K562 (cell line): ENCODE measurements around the gene PTGR1. TPM values are rescaled to one million over a fixed set of nuclear protein-coding genes. Genes with fewer than 3 reads are reported as not detected.

Source experiments
- ATAC-seq: fragments of 200-7000 bp; cut with Tn5 transposase; 3 replicates; pipeline ENCODE4 v1.9.1; 2020; ENCODE audit warnings: moderate library complexity
- BruUV-seq: library from RNA; stranded (reverse); fragments of 400-500 nt; replicated peaks from 2 replicates; lab custom pipeline; 2021; lab: Mats Ljungman, UMichigan
- CTCF ChIA-PET: fragments of 300-600 bp; formaldehyde crosslinking; extraction: SDS; loops from one replicate; lab custom pipeline; 2021; ENCODE audit warnings: low intra/inter-chr PET ratio; lab: Yijun Ruan, JAX
- POLR2A ChIA-PET: fragments of 300-600, 350-650 bp; sonication (Branson Sonifier 250); formaldehyde crosslinking; extraction: SDS; loops from one replicate; lab custom pipeline; 2021; ENCODE audit warnings: antibody characterized with exemption, inconsistent platforms; lab: Yijun Ruan, JAX
- DNase-seq, 4 experiments: peaks; one replicate each; pipeline versions ENCODE4 v3.0.0 to v3.0.0-alpha.2; 2011 to 2018; ENCODE audit warnings: low spot score in 3 of 4, mixed read lengths in 3 of 4; ENCODE audit errors: extremely low read depth in 1 of 4
- FAIRE-seq: peaks from 2 replicates; lab custom pipeline; 2011; peaks lifted over from hg19 to GRCh38; lab: Jason Lieb, UNC
- H2AFZ ChIP-seq: 2 replicates; pipeline ENCODE4 v1.6.0; 2011; ENCODE audit warnings: low read depth, low read length, control low read depth, inconsistent platforms
- H3K27ac ChIP-seq: fragments of 200-600 bp; 3 replicates; pipeline ENCODE4 v1.8.0; 2011; ENCODE audit warnings: low read depth, mild to moderate bottlenecking, control low read depth, inconsistent platforms, low read length, moderate library complexity, mixed read lengths; ENCODE audit errors: extremely low read depth
- H3K27me3 ChIP-seq, 2 experiments: fragments of 300-600 bp in 1 of 2; 2 replicates in 1 of 2; 3 replicates in 1 of 2; pipeline versions ENCODE4 v1.6.0 to v1.8.0; 2011; ENCODE audit warnings: inconsistent platforms in 2 of 2, low read length in 2 of 2, mild to moderate bottlenecking in 1 of 2, mixed read lengths in 1 of 2, moderate library complexity in 1 of 2; ENCODE audit not compliant: control insufficient read depth in 2 of 2, insufficient read depth in 2 of 2
- H3K36me3 ChIP-seq: fragments of 300-600 bp; 3 replicates; pipeline ENCODE4 v1.8.0; 2011; ENCODE audit warnings: mild to moderate bottlenecking, low read length, inconsistent platforms; ENCODE audit not compliant: control insufficient read depth, insufficient read depth
- H3K4me1 ChIP-seq, 2 experiments: fragments of 200-600 bp in 1 of 2; replicated peaks in 1 of 2; 2 replicates in 1 of 2; 3 replicates in 1 of 2; pipeline versions ENCODE4 v1.5.1 to v1.8.0; 2011; ENCODE audit warnings: inconsistent platforms in 2 of 2, low read length in 2 of 2, mild to moderate bottlenecking in 1 of 2, mixed read lengths in 1 of 2, moderate library complexity in 1 of 2; ENCODE audit not compliant: control insufficient read depth in 2 of 2, insufficient read depth in 2 of 2
- H3K4me2 ChIP-seq: 2 replicates; pipeline ENCODE4 v1.6.1; 2011; ENCODE audit warnings: low read length, control low read depth, inconsistent platforms, mixed read lengths; ENCODE audit not compliant: insufficient read depth
- H3K4me3 ChIP-seq: fragments of 200-600 bp; sonication (generic), shearing (Covaris generic); 2 replicates; pipeline ENCODE4 v1.5.1; 2016; ENCODE audit warnings: control low read depth, inconsistent platforms
- H3K79me2 ChIP-seq: fragments of 200-600 bp; 3 replicates; pipeline ENCODE4 v1.8.0; 2011; ENCODE audit warnings: low read length, inconsistent platforms; ENCODE audit not compliant: control insufficient read depth, insufficient read depth
- H3K9ac ChIP-seq, 2 experiments: 2 replicates each; pipeline versions ENCODE4 v1.6.0 to v1.6.1; 2011; ENCODE audit warnings: low read depth in 2 of 2, low read length in 2 of 2, control low read depth in 1 of 2, inconsistent platforms in 1 of 2, mild to moderate bottlenecking in 1 of 2, mixed read lengths in 1 of 2; ENCODE audit not compliant: insufficient read depth in 1 of 2
- H3K9me1 ChIP-seq: one replicate; pipeline ENCODE4 v1.6.0; 2011; ENCODE audit warnings: inconsistent platforms, mild to moderate bottlenecking, low read length, moderate library complexity; ENCODE audit not compliant: control insufficient read depth, insufficient read depth
- H3K9me3 ChIP-seq: replicated peaks from 2 replicates; pipeline ENCODE4 v1.5.1; 2011; ENCODE audit warnings: low read depth, low read length, inconsistent platforms; ENCODE audit not compliant: control insufficient read depth, insufficient read depth
- H4K20me1 ChIP-seq: replicated peaks from 2 replicates; pipeline ENCODE4 v1.6.1; 2011; ENCODE audit warnings: low read length, inconsistent platforms, mixed read lengths; ENCODE audit not compliant: control insufficient read depth, insufficient read depth
- FOXK1 ChIP-seq: sonication (generic); formaldehyde crosslinking; IDR thresholded peaks from 2 replicates; pipeline ENCODE4 v1.8.0; 2022; ENCODE audit warnings: missing genetic modification reagents, mild to moderate bottlenecking, borderline replicate concordance
- HDGF ChIP-seq: fragments of 450-650 bp; IDR thresholded peaks from 2 replicates; pipeline ENCODE4 v1.6.1; 2016
- HNRNPL ChIP-seq: fragments of 200-400 bp; formaldehyde crosslinking; IDR thresholded peaks from 2 replicates; pipeline ENCODE4 v1.6.1; 2017; ENCODE audit warnings: low read depth, mild to moderate bottlenecking, low read length
- MCM7 ChIP-seq, 2 experiments: fragments of 450-650 bp; IDR thresholded peaks; 2 replicates each; pipeline ENCODE4 v1.6.1; 2016 to 2018
- NCOA6 ChIP-seq: fragments of 450-650 bp; IDR thresholded peaks from 2 replicates; pipeline ENCODE4 v1.6.1; 2017; ENCODE audit warnings: mild to moderate bottlenecking
- NFXL1 ChIP-seq: fragments of 450-650 bp; formaldehyde crosslinking; IDR thresholded peaks from 2 replicates; pipeline ENCODE4 v1.4.0; 2021; ENCODE audit warnings: mild to moderate bottlenecking
- POLR2H ChIP-seq: IDR thresholded peaks from 2 replicates; pipeline ENCODE4 v1.6.1; 2016; ENCODE audit warnings: missing genetic modification characterization, low read depth, mild to moderate bottlenecking, control low read depth, missing compliant biosample characterization, moderate library complexity
- SAFB ChIP-seq: fragments of 200-400 bp; formaldehyde crosslinking; IDR thresholded peaks from 2 replicates; pipeline ENCODE4 v1.6.1; 2017; ENCODE audit warnings: low read depth, low read length, borderline replicate concordance
- SMARCB1 ChIP-seq: IDR thresholded peaks from 2 replicates; pipeline ENCODE4 v1.6.1; 2011; ENCODE audit warnings: improper control_type of control experiment, low read depth; ENCODE audit not compliant: insufficient read length
- WGBS: fragments of 100-300 bp; shearing (Covaris generic); methylation state at CpG from one replicate; pipeline ENCODE4 v1.1.6; 2016; ENCODE audit warnings: low coverage, mixed read lengths; ENCODE audit not compliant: insufficient coverage; ENCODE audit errors: missing lambda C conversion rate; 5-methylcytosine and 5-hydroxymethylcytosine counted together
- in situ Hi-C: fragments of 300-500 bp; cut with MboI; formaldehyde crosslinking; loops from 4 replicates; pipeline ENCODE4 v1.15.0; 2018; ENCODE audit warnings: inconsistent platforms, mixed read lengths
- intact Hi-C: fragments of 100-400 bp; cut with micrococcal nuclease; formaldehyde crosslinking; loops from 2 replicates; pipeline ENCODE4 v1.14.2; 2022
- polyA plus RNA-seq, 8 experiments: library from polyadenylated mRNA; depleted of rRNA in 4 of 8; stranded (reverse) in 5 of 8; unstranded in 3 of 8; fragments of >200 nt; fragmentation: Nextera tagmentation in 2 of 8; fragmentation: Illumina TruSeq in 1 of 8; extraction: Ambion mirVana in 2 of 8; extraction: Trizol in 1 of 8; gene quantifications; 2 replicates each; pipeline versions ENCODE4 v1.2.1 to v1.2.3, GENCODE V29; 2011 to 2014; ENCODE audit warnings: inconsistent platforms in 1 of 8, missing spikeins in 1 of 8
- total RNA-seq, 7 experiments: library from RNA; depleted of rRNA in 6 of 7; stranded (reverse); fragments of >200 nt in 6 of 7; fragmentation: Illumina TruSeq in 2 of 7; extraction: Trizol in 2 of 7; gene quantifications; 2 replicates each; pipeline versions ENCODE4 v1.2.1 to v1.2.3, GENCODE V29; 2011 to 2021; ENCODE audit warnings: low replicate concordance in 1 of 7
- TF ChIP-seq, protein P1 (sequence below): fragments of 450-650 bp; IDR thresholded peaks from 2 replicates; pipeline ENCODE4 v1.6.1; 2017; ENCODE audit warnings: antibody characterized with exemption, mild to moderate bottlenecking

The PTGR1 gene
- total and polyA plus RNA-seq, 9 of the 15 experiments (the other 6 are each of a cell fraction or from before 2014, with no cell fraction given), result 0.22 TPM; not detected in 8

DNA sequence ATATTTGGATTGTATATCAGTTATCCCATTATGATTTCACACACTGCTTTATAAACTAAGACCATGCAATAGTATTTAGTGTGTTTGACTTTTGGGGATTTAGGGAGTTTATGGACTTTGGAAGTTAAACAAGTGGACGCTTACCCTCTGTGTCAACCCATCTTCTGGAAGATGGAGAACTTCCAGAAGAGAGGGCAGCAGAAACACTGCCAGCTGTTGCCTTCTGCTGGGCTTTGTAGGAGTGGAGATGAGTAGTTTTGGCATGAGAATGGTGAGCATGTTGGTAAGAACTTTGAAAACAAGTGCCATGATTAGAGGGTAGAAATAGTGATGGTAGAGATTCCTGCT, 33.9 kb upstream of the PTGR1 start:
- ATAC-seq (no peak), DNase-seq (no peak), FAIRE-seq (no peak)
- peak overlapping the region; percentile 48 for H3K4me2 ChIP-seq
- H3K27me3 ChIP-seq, result no peaks in the 10 kb centered on the region
- peaks cover 6 to 35% of the 10 kb centered on the region in 2 experiments for H3K4me1 ChIP-seq
- H3K36me3 ChIP-seq, result peaks cover 30% of the 10 kb centered on the region; the same call in 2 of the 3 replicates
- CTCF ChIA-PET, result no interaction called here
- WGBS, result 60% methylated on average over 1 of the region's 1 CpG
- peak overlapping the region in 1 of 2 experiments; percentile 49; a peak in 1 of 4 replicates for H3K9ac ChIP-seq
- H3K27ac ChIP-seq, result no peak overlapping the region
- intact Hi-C loops (loop anchor here (5.0 to 10.0 kb wide), 2 partner anchors 41 to 149 kb away; partner anchors contain the start of gene ECPAS), in situ Hi-C loops (no loop called here)
- peaks cover 12% of the 10 kb centered on the region for H4K20me1 ChIP-seq
- BruUV-seq, result no TSS peak
- POLR2A ChIA-PET, result interaction anchor here (1.0 to 1.1 kb wide), 3 partner anchors 10 to 439 kb away, joined by 3 to 4 read pairs (median 3); no protein-coding TSS in a partner anchor
- H3K79me2 ChIP-seq, result peaks cover 78% of the 10 kb centered on the region
- H3K9me3 ChIP-seq, result no peaks in the 10 kb centered on the region
- H2AFZ ChIP-seq, result no peak overlapping the region
- no peak overlapping the region for H3K4me3 ChIP-seq
- peaks cover 13% of the 10 kb centered on the region for H3K9me1 ChIP-seq
- TF ChIP-seq HDGF (no peak), NCOA6 (no peak), POLR2H (tag) (no peak), HNRNPL (no peak), SAFB (no peak), SMARCB1 (no peak), NFXL1 (CRISPR knock-in tag) (no peak), MCM7 (IDR thresholded peaks at IDR 0.05) (no peak), FOXK1 (CRISPR knock-in tag) (no peak)
- TF ChIP-seq, protein P1, sequence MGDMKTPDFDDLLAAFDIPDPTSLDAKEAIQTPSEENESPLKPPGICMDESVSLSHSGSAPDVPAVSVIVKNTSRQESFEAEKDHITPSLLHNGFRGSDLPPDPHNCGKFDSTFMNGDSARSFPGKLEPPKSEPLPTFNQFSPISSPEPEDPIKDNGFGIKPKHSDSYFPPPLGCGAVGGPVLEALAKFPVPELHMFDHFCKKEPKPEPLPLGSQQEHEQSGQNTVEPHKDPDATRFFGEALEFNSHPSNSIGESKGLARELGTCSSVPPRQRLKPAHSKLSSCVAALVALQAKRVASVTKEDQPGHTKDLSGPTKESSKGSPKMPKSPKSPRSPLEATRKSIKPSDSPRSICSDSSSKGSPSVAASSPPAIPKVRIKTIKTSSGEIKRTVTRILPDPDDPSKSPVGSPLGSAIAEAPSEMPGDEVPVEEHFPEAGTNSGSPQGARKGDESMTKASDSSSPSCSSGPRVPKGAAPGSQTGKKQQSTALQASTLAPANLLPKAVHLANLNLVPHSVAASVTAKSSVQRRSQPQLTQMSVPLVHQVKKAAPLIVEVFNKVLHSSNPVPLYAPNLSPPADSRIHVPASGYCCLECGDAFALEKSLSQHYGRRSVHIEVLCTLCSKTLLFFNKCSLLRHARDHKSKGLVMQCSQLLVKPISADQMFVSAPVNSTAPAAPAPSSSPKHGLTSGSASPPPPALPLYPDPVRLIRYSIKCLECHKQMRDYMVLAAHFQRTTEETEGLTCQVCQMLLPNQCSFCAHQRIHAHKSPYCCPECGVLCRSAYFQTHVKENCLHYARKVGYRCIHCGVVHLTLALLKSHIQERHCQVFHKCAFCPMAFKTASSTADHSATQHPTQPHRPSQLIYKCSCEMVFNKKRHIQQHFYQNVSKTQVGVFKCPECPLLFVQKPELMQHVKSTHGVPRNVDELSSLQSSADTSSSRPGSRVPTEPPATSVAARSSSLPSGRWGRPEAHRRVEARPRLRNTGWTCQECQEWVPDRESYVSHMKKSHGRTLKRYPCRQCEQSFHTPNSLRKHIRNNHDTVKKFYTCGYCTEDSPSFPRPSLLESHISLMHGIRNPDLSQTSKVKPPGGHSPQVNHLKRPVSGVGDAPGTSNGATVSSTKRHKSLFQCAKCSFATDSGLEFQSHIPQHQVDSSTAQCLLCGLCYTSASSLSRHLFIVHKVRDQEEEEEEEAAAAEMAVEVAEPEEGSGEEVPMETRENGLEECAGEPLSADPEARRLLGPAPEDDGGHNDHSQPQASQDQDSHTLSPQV, result no peak
- TF ChIP-seq, all 486 proteins: peak for 0
